KG1 (cell line): Measurements from ENCODE around the gene RNF166.

Experiments
- DNase-seq: peaks from one replicate; lab custom pipeline; 2025; lab: John Stamatoyannopoulos, UW

The RNF166 gene

DNA sequence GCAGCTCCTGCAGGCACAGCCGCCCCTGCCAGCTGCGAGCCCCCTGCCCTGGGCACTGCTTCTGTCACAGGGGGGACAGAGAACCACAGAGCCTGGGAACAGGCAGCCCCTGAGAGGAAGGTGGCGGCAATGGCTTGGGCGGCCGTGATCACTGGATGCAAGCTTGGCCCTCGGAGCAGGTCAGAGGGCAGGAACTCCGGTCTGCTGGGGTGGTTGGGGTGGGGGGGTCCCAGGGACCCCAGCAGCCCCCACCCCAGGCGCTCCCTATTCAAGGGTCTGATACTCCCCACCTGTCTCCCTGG is 53.5 kb downstream of the RNF166 start:
- DNase-seq = no peak

- no peak for DNase-seq
Observed at GRCh38 chr16:88651989-88652761, 54.0 kb downstream of the RNF166 start.

GRCh38 chr16:88651276-88651988 is 54.8 kb downstream of the RNF166 start:
- DNase-seq = no peak

GRCh38 chr16:88650749-88651275 is 55.4 kb downstream of the RNF166 start, which contains the start of gene CYBA:
Gene CYBA (minus strand): TSS chr16:88651053. CDS start chr16:88651013, 40 bp downstream.
- peak; percentile 50 for DNase-seq

DNA sequence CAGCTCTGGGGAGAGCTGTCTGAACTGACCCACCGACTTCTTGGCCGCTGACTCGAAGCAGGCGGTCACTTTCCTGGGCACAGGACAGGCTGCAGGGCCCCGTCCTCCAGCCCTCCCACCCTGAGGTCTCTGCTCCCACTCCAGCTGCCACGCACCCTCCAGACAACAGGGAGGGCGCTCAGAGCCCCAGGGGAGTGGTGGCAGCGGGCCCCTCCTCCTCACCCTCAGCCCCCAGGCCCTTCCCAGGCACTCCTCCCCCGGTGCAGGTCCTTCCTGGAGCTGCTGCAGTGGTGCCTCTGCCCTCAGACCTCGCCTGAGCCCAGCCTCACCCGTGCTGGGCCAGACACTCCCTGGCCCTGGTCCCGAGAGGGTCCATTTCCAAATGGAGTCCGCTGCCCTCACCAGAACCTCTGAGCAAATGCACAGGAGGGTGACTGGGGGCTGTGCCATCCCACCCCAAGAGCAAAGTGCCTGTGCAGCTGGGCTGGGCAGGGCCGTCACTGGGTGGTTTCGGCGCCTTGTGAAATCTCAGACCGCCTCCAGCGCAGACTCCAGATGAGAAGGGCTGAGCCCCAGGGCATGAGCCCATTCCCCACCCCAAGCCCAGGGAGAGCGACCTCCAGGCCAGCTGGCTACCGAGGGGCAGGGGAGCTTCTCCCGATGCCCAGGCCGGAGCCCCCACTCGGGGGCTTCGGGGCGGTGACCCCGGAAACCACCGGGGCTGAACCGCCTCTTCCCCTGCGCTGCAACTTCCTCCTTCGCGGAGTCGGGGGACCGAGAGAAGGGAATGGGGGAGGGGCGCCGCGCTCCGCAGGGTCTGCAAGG is 56.1 kb downstream of the RNF166 start:
- peak; percentile 13 for DNase-seq

DNA sequence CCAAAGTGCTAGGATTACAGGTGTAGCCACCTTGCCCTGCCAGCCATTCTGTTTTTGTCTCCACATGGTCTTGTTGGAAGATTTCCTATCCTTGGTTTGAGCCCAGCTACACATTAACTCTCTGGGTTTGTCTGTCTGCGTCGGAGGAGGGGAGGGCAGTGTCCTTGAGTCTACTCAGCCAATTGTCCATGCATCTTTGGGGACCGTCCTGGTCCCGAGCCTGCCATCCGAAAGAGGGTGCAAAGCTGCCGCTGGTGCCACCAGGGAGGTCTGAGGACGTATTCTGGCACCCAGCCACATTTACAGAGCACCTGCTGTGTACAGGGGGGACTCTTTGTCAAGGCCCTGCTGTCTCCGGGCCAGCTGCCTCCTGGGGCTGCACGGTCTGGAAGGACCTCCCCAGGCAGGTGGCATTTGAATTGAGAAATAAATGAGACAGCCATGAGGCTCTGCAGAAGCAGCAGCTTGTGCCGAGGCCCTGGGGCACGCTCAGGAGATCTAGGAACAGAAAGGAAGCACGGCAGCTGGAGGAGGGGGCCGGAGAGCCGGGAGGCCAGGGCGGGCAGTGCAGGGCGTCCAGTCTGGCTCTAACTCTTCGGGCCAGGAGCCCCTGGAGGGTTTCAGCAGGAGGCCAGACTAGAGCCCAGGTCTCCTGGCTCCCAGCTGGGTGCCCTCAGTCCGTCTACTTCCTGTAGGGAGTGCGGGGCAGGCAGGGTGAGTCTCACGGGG is 56.8 kb downstream of the RNF166 start:
- DNase-seq = no peak

- no peak for DNase-seq
Observed at GRCh38 chr16:88647178-88648070, 58.8 kb downstream of the RNF166 start.
